Endothelial cell of umbilical vein (primary cell): ENCODE measurements around the gene ANXA4. TPM values are rescaled to one million over a fixed set of nuclear protein-coding genes. Genes with fewer than 3 reads are reported as not detected.

Experiments
- BruUV-seq: library from RNA; stranded (reverse); fragments of 400-500 nt; replicated peaks from 2 replicates; lab custom pipeline; 2021; lab: Mats Ljungman, UMichigan
- CTCF ChIA-PET: fragments of 300-600, 350-600 bp; sonication (Branson Sonifier 250); formaldehyde crosslinking; loops from one replicate; lab custom pipeline; 2021; ENCODE audit warnings: antibody characterized with exemption, inconsistent platforms; lab: Charles Lee
- POLR2A ChIA-PET: fragments of 300-600, 350-600 bp; sonication (Branson Sonifier 250); formaldehyde crosslinking; loops from one replicate; lab custom pipeline; 2021; ENCODE audit warnings: antibody characterized with exemption, inconsistent platforms; lab: Charles Lee
- DNase-seq: peaks from one replicate; pipeline ENCODE4 v3.0.0-alpha.2; 2011; ENCODE audit warnings: low read depth, low spot score
- FAIRE-seq: peaks from 2 replicates; lab custom pipeline; 2011; peaks lifted over from hg19 to GRCh38; lab: Jason Lieb, UNC
- H2AFZ ChIP-seq: 2 replicates; pipeline ENCODE4 v1.6.0; 2012; ENCODE audit warnings: low read depth, low read length, control low read depth, inconsistent platforms
- H3K27ac ChIP-seq: 2 replicates; pipeline ENCODE4 v1.5.1; 2011; ENCODE audit warnings: low read depth, mild to moderate bottlenecking, control low read depth, low read length, moderate library complexity; ENCODE audit not compliant: insufficient read depth
- H3K27me3 ChIP-seq, 2 experiments: 2 replicates each; pipeline versions ENCODE4 v1.6.0 to v1.6.1; 2011; ENCODE audit warnings: low read length in 2 of 2, mixed read lengths in 1 of 2; ENCODE audit not compliant: control insufficient read depth in 2 of 2, insufficient read depth in 2 of 2
- H3K36me3 ChIP-seq, 2 experiments: 2 replicates in 1 of 2; 3 replicates in 1 of 2; pipeline ENCODE4 v1.5.1; 2011; ENCODE audit warnings: low read length in 2 of 2, mild to moderate bottlenecking in 1 of 2, moderate library complexity in 1 of 2; ENCODE audit not compliant: control insufficient read depth in 2 of 2, insufficient read depth in 2 of 2; ENCODE audit errors: extremely low read depth in 1 of 2
- H3K4me1 ChIP-seq: 3 replicates; pipeline ENCODE4 v1.5.1; 2011; ENCODE audit warnings: mild to moderate bottlenecking, low read length; ENCODE audit not compliant: control insufficient read depth, insufficient read depth; ENCODE audit errors: extremely low read depth
- H3K4me2 ChIP-seq: 2 replicates; pipeline ENCODE4 v1.6.1; 2011; ENCODE audit warnings: low read length, control low read depth, mixed read lengths; ENCODE audit not compliant: insufficient read depth
- H3K4me3 ChIP-seq, 3 experiments: fragments of 200-600 bp in 1 of 3; sonication (generic), shearing (Covaris generic) in 1 of 3; replicated peaks in 1 of 3; 2 replicates each; pipeline ENCODE4 v1.5.1; 2011 to 2016; ENCODE audit warnings: control low read depth in 3 of 3, low read length in 3 of 3, mild to moderate bottlenecking in 2 of 3, inconsistent platforms in 1 of 3, low read depth in 1 of 3, moderate library complexity in 1 of 3; ENCODE audit not compliant: insufficient read depth in 1 of 3
- H3K79me2 ChIP-seq: 2 replicates; pipeline ENCODE4 v1.6.0; 2012; ENCODE audit warnings: low read length, inconsistent platforms; ENCODE audit not compliant: control insufficient read depth, insufficient read depth
- H3K9ac ChIP-seq: replicated peaks from 2 replicates; pipeline ENCODE3; 2011; ENCODE audit warnings: low read length, control low read depth; ENCODE audit not compliant: insufficient read depth; ENCODE audit errors: extremely low read depth
- H3K9me1 ChIP-seq: replicated peaks from 3 replicates; pipeline ENCODE4 v1.6.0; 2011; ENCODE audit warnings: mild to moderate bottlenecking, low read length; ENCODE audit not compliant: control insufficient read depth, insufficient read depth; ENCODE audit errors: extremely low read depth
- H3K9me3 ChIP-seq: replicated peaks from 2 replicates; pipeline ENCODE4 v1.5.1; 2012; ENCODE audit warnings: low read length, inconsistent platforms; ENCODE audit not compliant: control insufficient read depth, insufficient read depth
- H4K20me1 ChIP-seq: replicated peaks from 2 replicates; pipeline ENCODE3; 2011; ENCODE audit warnings: mild to moderate bottlenecking, low read length; ENCODE audit not compliant: control insufficient read depth, insufficient read depth; ENCODE audit errors: extremely low read depth
- EZH2 ChIP-seq: IDR thresholded peaks from 2 replicates; pipeline ENCODE4 v1.6.1; 2012; ENCODE audit warnings: borderline replicate concordance, low read depth, mild to moderate bottlenecking, moderate library complexity, low read length, inconsistent platforms; ENCODE audit not compliant: severe bottlenecking
- FOS ChIP-seq: IDR thresholded peaks from 2 replicates; pipeline ENCODE4 v1.6.1; 2011; ENCODE audit warnings: mild to moderate bottlenecking, low read length, moderate library complexity, borderline replicate concordance; ENCODE audit not compliant: insufficient read depth
- GATA2 ChIP-seq: IDR thresholded peaks from 2 replicates; pipeline ENCODE4 v1.7.0; 2011; ENCODE audit warnings: low read depth, mild to moderate bottlenecking, moderate library complexity, mixed read lengths, low read length; ENCODE audit not compliant: insufficient read length, insufficient read depth
- JUN ChIP-seq: IDR thresholded peaks from 2 replicates; pipeline ENCODE4 v1.6.1; 2011; ENCODE audit warnings: borderline replicate concordance, low read depth; ENCODE audit not compliant: insufficient read length, insufficient read depth
- MAX ChIP-seq: IDR thresholded peaks from 2 replicates; pipeline ENCODE4 v1.6.1; 2011; ENCODE audit not compliant: insufficient read depth, insufficient read length
- MYC ChIP-seq: IDR thresholded peaks from one replicate; pipeline ENCODE4 v1.6.1; 2011; ENCODE audit warnings: mild to moderate bottlenecking, low read depth, low read length
- POLR2A ChIP-seq: IDR thresholded peaks from 2 replicates; pipeline ENCODE4 v1.6.1; 2012; ENCODE audit warnings: low read depth, mild to moderate bottlenecking, control low read depth, low read length
- POLR2AphosphoS5 ChIP-seq: IDR thresholded peaks from 2 replicates; pipeline ENCODE4 v1.6.1; 2012; ENCODE audit warnings: low read depth, mild to moderate bottlenecking, control low read depth, low read length, moderate library complexity; ENCODE audit not compliant: insufficient read depth
- dilution Hi-C: fragments of 300-500 bp; cut with MboI; formaldehyde crosslinking; loops from one replicate; pipeline ENCODE4 v1.15.0; 2019; ENCODE audit warnings: low sequenced_read_pairs; ENCODE audit not compliant: extremely low pct_ligation_motif_present
- intact Hi-C: fragments of 100-400 bp; cut with micrococcal nuclease; formaldehyde crosslinking; loops from one replicate; pipeline ENCODE4 v1.10.0; 2022
- polyA plus RNA-seq, 4 experiments: library from polyadenylated mRNA; depleted of rRNA in 3 of 4; stranded (reverse) in 3 of 4; unstranded in 1 of 4; fragments of >200 nt; gene quantifications; 2 replicates each; pipeline versions ENCODE4 v1.2.1 to v1.2.3, GENCODE V29; 2011 to 2012; ENCODE audit warnings: missing spikeins in 1 of 4
- total RNA-seq: library from RNA; stranded (reverse); gene quantifications from 2 replicates; pipeline ENCODE4 v1.2.3, GENCODE V29; 2021
- TF ChIP-seq, protein P1 (sequence below), 2 donors: IDR thresholded peaks; 1 replicate in 1 of 2; 2 replicates in 1 of 2; pipeline ENCODE4 v1.5.1; 2011; ENCODE audit warnings: low read length in 2 of 2, mild to moderate bottlenecking in 2 of 2, moderate library complexity in 2 of 2, control low read depth in 1 of 2, inconsistent platforms in 1 of 2, low read depth in 1 of 2; ENCODE audit not compliant: insufficient read depth in 1 of 2; ENCODE audit errors: extremely low read depth in 1 of 2

The ANXA4 gene
- total and polyA plus RNA-seq, 2 donors (not counting 3 experiments of a cell fraction or from before 2014, with no cell fraction given), result 29.4 to 79.6 TPM

- no peak for DNase-seq
- intact Hi-C loops (no loop called here), dilution Hi-C loops (no loop called here)
- Histone ChIP-seq H3K9ac (peak overlapping the region; percentile 84), H3K27me3 (no peaks in the 10 kb centered on the region), H3K4me3 (peak overlapping the region; percentile 43 to 70 (median 66)), H3K9me3 (no peaks in the 10 kb centered on the region), H3K36me3 (no peaks in the 10 kb centered on the region), H3K4me1 (peaks cover 7% of the 10 kb centered on the region), H3K9me1 (no peaks in the 10 kb centered on the region), H4K20me1 (no peaks in the 10 kb centered on the region), H2AFZ (peak overlapping the region; percentile 67), H3K4me2 (peak overlapping the region; percentile 53), H3K27ac (peak overlapping the region; percentile 81), H3K79me2 (peaks cover 22% of the 10 kb centered on the region)
- TF ChIP-seq POLR2AphosphoS5, result no peak
- TF ChIP-seq MYC, result no peak
- no peak for TF ChIP-seq EZH2
- TF ChIP-seq JUN, result no peak
- no peak for TF ChIP-seq GATA2
- BruUV-seq, result TSS peak; percentile 98
- ChIA-PET POLR2A (no interaction called here), CTCF (interaction anchor here (1.0 to 5.3 kb wide), 4 partner anchors 12 to 242 kb away, joined by 3 to 70 read pairs (median 14); no protein-coding TSS in a partner anchor)
- no peak for FAIRE-seq
These were observed 87.0 kb downstream of the ANXA4 start for GRCh38 chr2:69828938-69829255.

DNA sequence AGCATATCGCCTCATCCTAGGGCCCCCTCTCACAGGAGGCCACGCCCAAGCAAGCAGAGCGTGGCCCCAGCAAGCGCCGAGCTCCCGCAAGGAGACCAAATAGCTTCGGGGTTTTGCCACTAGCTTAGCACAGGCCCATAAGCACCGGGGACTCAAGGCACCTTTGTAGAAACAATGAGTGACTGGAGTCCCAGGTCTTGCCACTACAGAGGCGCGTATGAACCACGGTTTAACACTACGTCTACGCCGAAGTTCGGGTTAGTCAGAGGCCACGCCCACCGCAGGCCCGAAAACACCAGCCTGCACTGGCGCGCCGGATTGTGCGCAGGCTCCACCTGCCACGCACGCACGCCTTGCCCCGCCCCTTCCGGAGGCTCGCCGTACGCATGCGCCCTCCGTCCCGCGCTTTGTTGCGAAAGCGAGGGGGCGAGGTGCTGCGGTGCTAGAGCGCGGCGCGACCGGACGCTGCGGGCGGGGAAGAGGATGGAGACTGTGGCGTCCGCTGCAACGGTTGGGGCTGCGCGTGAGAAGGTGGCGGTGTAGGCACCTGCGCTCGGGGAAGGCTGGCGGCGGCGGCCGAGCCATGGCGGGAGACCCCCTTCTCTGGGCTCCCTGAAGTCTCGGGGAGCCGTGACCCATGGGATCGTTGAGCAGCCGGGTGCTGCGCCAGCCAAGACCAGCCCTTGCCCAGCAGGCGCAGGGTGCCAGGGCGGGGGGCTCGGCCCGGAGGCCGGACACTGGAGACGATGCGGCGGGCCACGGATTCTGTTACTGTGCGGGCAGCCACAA is 87.5 kb downstream of the ANXA4 start, which contains the start of gene GMCL1:
Gene GMCL1 (plus strand): TSS at position 405 of the 789 bp plus-strand sequence. CDS start 233 bp downstream, at position 638.
- no peaks in the 10 kb centered on the region for H3K9me1 ChIP-seq
- H3K4me3 ChIP-seq, result peak within 1 kb of the TSS; percentile 43 to 70 (median 66)
- DNase-seq (peak; percentile 98), FAIRE-seq (peak; percentile 90)
- H3K79me2 ChIP-seq, result peaks cover 25% of the 10 kb centered on the region
- H3K9me3 ChIP-seq, result no peaks in the 10 kb centered on the region
- H2AFZ ChIP-seq, result peak within 1 kb of the TSS; percentile 70
- dilution Hi-C loops (no loop called here), intact Hi-C loops (no loop called here)
- no peaks in the 10 kb centered on the region for H4K20me1 ChIP-seq
- peak within 1 kb of the TSS; percentile 84 for H3K9ac ChIP-seq
- POLR2A ChIA-PET, result no interaction called here
- H3K4me1 ChIP-seq, result peaks cover 7% of the 10 kb centered on the region
- no TSS peak for BruUV-seq
- peak within 1 kb of the TSS; percentile 79 for H3K4me2 ChIP-seq
- H3K27me3 ChIP-seq, result no peaks in the 10 kb centered on the region
- no peaks in the 10 kb centered on the region for H3K36me3 ChIP-seq
- no peak for TF ChIP-seq JUN
- peak; percentile 9 for TF ChIP-seq FOS
- TF ChIP-seq, protein P1, sequence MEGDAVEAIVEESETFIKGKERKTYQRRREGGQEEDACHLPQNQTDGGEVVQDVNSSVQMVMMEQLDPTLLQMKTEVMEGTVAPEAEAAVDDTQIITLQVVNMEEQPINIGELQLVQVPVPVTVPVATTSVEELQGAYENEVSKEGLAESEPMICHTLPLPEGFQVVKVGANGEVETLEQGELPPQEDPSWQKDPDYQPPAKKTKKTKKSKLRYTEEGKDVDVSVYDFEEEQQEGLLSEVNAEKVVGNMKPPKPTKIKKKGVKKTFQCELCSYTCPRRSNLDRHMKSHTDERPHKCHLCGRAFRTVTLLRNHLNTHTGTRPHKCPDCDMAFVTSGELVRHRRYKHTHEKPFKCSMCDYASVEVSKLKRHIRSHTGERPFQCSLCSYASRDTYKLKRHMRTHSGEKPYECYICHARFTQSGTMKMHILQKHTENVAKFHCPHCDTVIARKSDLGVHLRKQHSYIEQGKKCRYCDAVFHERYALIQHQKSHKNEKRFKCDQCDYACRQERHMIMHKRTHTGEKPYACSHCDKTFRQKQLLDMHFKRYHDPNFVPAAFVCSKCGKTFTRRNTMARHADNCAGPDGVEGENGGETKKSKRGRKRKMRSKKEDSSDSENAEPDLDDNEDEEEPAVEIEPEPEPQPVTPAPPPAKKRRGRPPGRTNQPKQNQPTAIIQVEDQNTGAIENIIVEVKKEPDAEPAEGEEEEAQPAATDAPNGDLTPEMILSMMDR (IDR thresholded peaks at IDR 0.05; ENCODE audit: extremely low read depth in 1 of 2, insufficient read depth in 1 of 2, low read depth in 1 of 2, low read length in 2 of 2), result no peak
- TF ChIP-seq GATA2, result no peak
- TF ChIP-seq POLR2AphosphoS5, result peak; percentile 93
- TF ChIP-seq POLR2A, result peak; percentile 90
- no peak for TF ChIP-seq MYC
- peak; percentile 84 for TF ChIP-seq MAX
- no peak for TF ChIP-seq EZH2
- peak within 1 kb of the TSS; percentile 81 for H3K27ac ChIP-seq
- CTCF ChIA-PET, result interaction anchor here (1.0 to 5.3 kb wide), 5 partner anchors 12 to 241 kb away, joined by 3 to 70 read pairs (median 4); no protein-coding TSS in a partner anchor
